Measurements from ENCODE around the gene EPX.

GRCh38 chr17:58204796-58205195 is 12.3 kb downstream of the EPX start:
- no peak for TF ChIP-seq CTCF (conservative IDR thresholded peaks at IDR 0.05 in 1 of 2, IDR thresholded peaks at IDR 0.05 in 1 of 2; ENCODE audit: low read depth in 1 of 2, low read length in 2 of 2)
- TF ChIP-seq EZH2 (IDR thresholded peaks at IDR 0.05; ENCODE audit: low read length, missing control alignments), result no peak
